GM21367 (cell line): Measurements from ENCODE around the gene ZDHHC9.
"Not testable (repeated sequence)": the region's sequence is repeated elsewhere in the genome, so short reads cannot be mapped to it uniquely, and the experiment has no call there.

Experiments
- ATAC-seq: cut with Tn5 transposase; IDR thresholded peaks from one replicate; pipeline ENCODE4 v1.9.1; 2021; ENCODE audit not compliant: unreplicated experiment

Gene ZDHHC9

GRCh38 chrX:129843459-129844306 lies at the start of gene ZDHHC9:
Gene ZDHHC9, minus strand, starts transcription at chrX:129843886. Its CDS starts 1,941 bp downstream, at chrX:129841945.
- ATAC-seq: peak; percentile 98

GRCh38 chrX:129877401-129877800 lies 33.7 kb upstream of the ZDHHC9 start:
- ATAC-seq: no peak

GRCh38 chrX:129876771-129877305 lies 33.2 kb upstream of the ZDHHC9 start:
- no peak for ATAC-seq

- no peak for ATAC-seq
Measured at GRCh38 chrX:129875669-129876068, 32.0 kb upstream of the ZDHHC9 start.

- ATAC-seq: no peak
Measured at GRCh38 chrX:129872524-129872923, 28.8 kb upstream of the ZDHHC9 start.

GRCh38 chrX:129866321-129866720 lies 22.6 kb upstream of the ZDHHC9 start:
- not testable (repeated sequence) for ATAC-seq

- ATAC-seq: not testable (repeated sequence)
Measured at GRCh38 chrX:129859134-129859533, 15.4 kb upstream of the ZDHHC9 start.

- ATAC-seq: not testable (repeated sequence)
Measured at GRCh38 chrX:129851825-129852224, 8.1 kb upstream of the ZDHHC9 start.

GRCh38 chrX:129846716-129847115 lies 3.0 kb upstream of the ZDHHC9 start:
- no peak for ATAC-seq

- ATAC-seq: no peak
Measured at GRCh38 chrX:129845616-129846190, 2.0 kb upstream of the ZDHHC9 start.

- ATAC-seq: no peak
Measured at GRCh38 chrX:129843209-129843458, 552 bp downstream of the ZDHHC9 start.

GRCh38 chrX:129842510-129843208 lies 1.0 kb downstream of the ZDHHC9 start:
- ATAC-seq: no peak

GRCh38 chrX:129840344-129840743 lies 3.3 kb downstream of the ZDHHC9 start:
- ATAC-seq: no peak

- ATAC-seq: no peak
Measured at GRCh38 chrX:129836827-129837226, 6.9 kb downstream of the ZDHHC9 start.

- ATAC-seq: no peak
Measured at GRCh38 chrX:129833153-129833990, 10.3 kb downstream of the ZDHHC9 start.

GRCh38 chrX:129831091-129831885 lies 12.4 kb downstream of the ZDHHC9 start:
- ATAC-seq: no peak

GRCh38 chrX:129830494-129830893 lies 13.2 kb downstream of the ZDHHC9 start:
- no peak for ATAC-seq

GRCh38 chrX:129825746-129826505 lies 17.8 kb downstream of the ZDHHC9 start:
- ATAC-seq: no peak

GRCh38 chrX:129824620-129825019 lies 19.1 kb downstream of the ZDHHC9 start:
- no peak for ATAC-seq
